Activated naive CD4-positive, alpha-beta T cell treated with anti-CD3 and anti-CD28 coated beads, Interleukin-2, amount 10 ng/mL, durations not matched to agents 7 days and 5 days (primary cell): ENCODE results near the gene MARCKSL1.
A peak's percentile ranks its signal among the peaks of the same experiment; 100 is the strongest.

Source experiments
- CTCF ChIA-PET: fragments of 350-600 bp; sonication (Branson Sonifier 250); formaldehyde crosslinking; loops from one replicate; lab custom pipeline; 2021; ENCODE audit warnings: antibody characterized with exemption; lab: Charles Lee
- DNase-seq: peaks from one replicate; pipeline ENCODE4 v3.0.0-alpha.2; 2020
- H3K27ac Mint-ChIP-seq: one replicate; pipeline ENCODE4 v1.8.0; 2021; ENCODE audit warnings: mild to moderate bottlenecking, moderate library complexity, mixed read lengths
- H3K27me3 Mint-ChIP-seq: one replicate; pipeline ENCODE4 v1.8.0; 2021; ENCODE audit warnings: mild to moderate bottlenecking, mixed read lengths
- H3K36me3 Mint-ChIP-seq: one replicate; pipeline ENCODE4 v1.8.0; 2021; ENCODE audit warnings: mixed read lengths
- H3K4me1 Mint-ChIP-seq: one replicate; pipeline ENCODE4 v1.8.0; 2021; ENCODE audit warnings: mixed read lengths
- H3K4me3 Mint-ChIP-seq: one replicate; pipeline ENCODE4 v1.8.0; 2021; ENCODE audit warnings: mild to moderate bottlenecking, moderate library complexity, mixed read lengths
- H3K9me3 Mint-ChIP-seq: one replicate; pipeline ENCODE4 v1.8.0; 2021; ENCODE audit warnings: mixed read lengths

Gene MARCKSL1

GRCh38 chr1:32335790-32336590 is at the start of gene MARCKSL1:
Gene MARCKSL1, minus strand, starts transcription at chr1:32336233. Its CDS starts 200 bp downstream, at chr1:32336033.
- Mint-ChIP-seq H3K9me3 (no peaks in the 10 kb centered on the region), H3K4me1 (peaks cover 48% of the 10 kb centered on the region), H3K27ac (peak within 1 kb of the TSS; percentile 73), H3K36me3 (peaks cover 29% of the 10 kb centered on the region), H3K4me3 (peak within 1 kb of the TSS; percentile 89), H3K27me3 (peaks cover 23% of the 10 kb centered on the region)
- DNase-seq = peak; percentile 89
- CTCF ChIA-PET = interaction anchor here (0.7 to 1.8 kb wide), 8 partner anchors 9 to 126 kb away, joined by 3 to 7 read pairs (median 3); no protein-coding TSS in a partner anchor

GRCh38 chr1:32380057-32380456 is 44.0 kb upstream of the MARCKSL1 start:
- no peak overlapping the region for H3K27ac Mint-ChIP-seq
- CTCF ChIA-PET = interaction anchor here (1.0 kb wide), 1 partner anchor 21 kb away, joined by 4 read pairs; no protein-coding TSS in a partner anchor
- H3K36me3 Mint-ChIP-seq = peaks cover 49% of the 10 kb centered on the region

GRCh38 chr1:32377541-32378220 is 41.6 kb upstream of the MARCKSL1 start:
- Mint-ChIP-seq H3K4me1 (peaks cover 12% of the 10 kb centered on the region), H3K27ac (no peak overlapping the region), H3K27me3 (no peaks in the 10 kb centered on the region), H3K4me3 (no peak overlapping the region), H3K36me3 (peaks cover 54% of the 10 kb centered on the region), H3K9me3 (no peaks in the 10 kb centered on the region)
- no peak for DNase-seq
- CTCF ChIA-PET = interaction anchor here (1.1 to 4.2 kb wide), 2 partner anchors 23 to 162 kb away, joined by 3 to 17 read pairs; no protein-coding TSS in a partner anchor

More at GRCh38 chr1:32380057-32380456, 44.0 kb upstream of the MARCKSL1 start:
- no peaks in the 10 kb centered on the region for H3K9me3 Mint-ChIP-seq
- H3K4me1 Mint-ChIP-seq = no peaks in the 10 kb centered on the region
- H3K27me3 Mint-ChIP-seq = no peaks in the 10 kb centered on the region
- H3K4me3 Mint-ChIP-seq = no peak overlapping the region
- no peak for DNase-seq

- Mint-ChIP-seq H3K9me3 (no peaks in the 10 kb centered on the region), H3K4me1 (peaks cover 25% of the 10 kb centered on the region), H3K4me3 (no peak overlapping the region), H3K27ac (no peak overlapping the region), H3K36me3 (peaks cover 50% of the 10 kb centered on the region), H3K27me3 (no peaks in the 10 kb centered on the region)
- no peak for DNase-seq
- CTCF ChIA-PET = interaction anchor here (1.2 to 4.2 kb wide), 2 partner anchors 148 to 160 kb away, joined by 3 to 17 read pairs; no protein-coding TSS in a partner anchor
Measured at GRCh38 chr1:32376199-32376598, 40.2 kb upstream of the MARCKSL1 start.

- Mint-ChIP-seq H3K9me3 (no peaks in the 10 kb centered on the region), H3K27ac (no peak overlapping the region), H3K4me1 (peaks cover 25% of the 10 kb centered on the region), H3K4me3 (no peak overlapping the region), H3K27me3 (no peaks in the 10 kb centered on the region), H3K36me3 (peaks cover 42% of the 10 kb centered on the region)
- CTCF ChIA-PET = interaction anchor here (3.0 kb wide), 1 partner anchor 159 kb away, joined by 46 read pairs; no protein-coding TSS in a partner anchor
- DNase-seq = no peak
Measured at GRCh38 chr1:32373996-32374592, 38.1 kb upstream of the MARCKSL1 start.

- H3K4me1 Mint-ChIP-seq = peaks cover 25% of the 10 kb centered on the region
- H3K4me3 Mint-ChIP-seq = no peak overlapping the region
- CTCF ChIA-PET = interaction anchor here (0.8 to 3.0 kb wide), 9 partner anchors 13 to 191 kb away, joined by 3 to 46 read pairs (median 3); partner anchors contain the start of gene MARCKSL1
- no peaks in the 10 kb centered on the region for H3K27me3 Mint-ChIP-seq
- peak overlapping the region; percentile 51 for H3K27ac Mint-ChIP-seq
- DNase-seq = peak; percentile 82
- no peaks in the 10 kb centered on the region for H3K9me3 Mint-ChIP-seq
- peaks cover 34% of the 10 kb centered on the region for H3K36me3 Mint-ChIP-seq
Measured at GRCh38 chr1:32372149-32372756, 36.2 kb upstream of the MARCKSL1 start.

GRCh38 chr1:32367912-32368635 is 32.0 kb upstream of the MARCKSL1 start:
- peaks cover 31% of the 10 kb centered on the region for H3K36me3 Mint-ChIP-seq
- H3K27ac Mint-ChIP-seq = no peak overlapping the region
- CTCF ChIA-PET = no interaction called here

GRCh38 chr1:32365445-32365844 is 29.4 kb upstream of the MARCKSL1 start:
- Mint-ChIP-seq H3K27ac (no peak overlapping the region), H3K9me3 (no peaks in the 10 kb centered on the region), H3K27me3 (peaks cover 14% of the 10 kb centered on the region), H3K4me1 (peaks cover 11% of the 10 kb centered on the region), H3K36me3 (peaks cover 34% of the 10 kb centered on the region), H3K4me3 (no peak overlapping the region)
- no peak for DNase-seq
- CTCF ChIA-PET = interaction anchor here (1.2 to 1.3 kb wide), 2 partner anchors 15 to 149 kb away, joined by 3 to 4 read pairs; no protein-coding TSS in a partner anchor

More at GRCh38 chr1:32367912-32368635, 32.0 kb upstream of the MARCKSL1 start:
- H3K27me3 Mint-ChIP-seq = no peaks in the 10 kb centered on the region
- H3K4me3 Mint-ChIP-seq = no peak overlapping the region
- H3K4me1 Mint-ChIP-seq = peaks cover 17% of the 10 kb centered on the region
- H3K9me3 Mint-ChIP-seq = no peaks in the 10 kb centered on the region
- DNase-seq = no peak

GRCh38 chr1:32364836-32365235 is 28.8 kb upstream of the MARCKSL1 start:
- CTCF ChIA-PET = interaction anchor here (1.2 to 1.3 kb wide), 2 partner anchors 14 to 149 kb away, joined by 3 to 4 read pairs; no protein-coding TSS in a partner anchor
- peaks cover 15% of the 10 kb centered on the region for H3K27me3 Mint-ChIP-seq
- no peaks in the 10 kb centered on the region for H3K9me3 Mint-ChIP-seq
- no peak for DNase-seq
- H3K4me3 Mint-ChIP-seq = no peak overlapping the region
- peaks cover 17% of the 10 kb centered on the region for H3K4me1 Mint-ChIP-seq
- no peak overlapping the region for H3K27ac Mint-ChIP-seq
- peaks cover 36% of the 10 kb centered on the region for H3K36me3 Mint-ChIP-seq

- Mint-ChIP-seq H3K4me3 (no peak overlapping the region), H3K36me3 (peaks cover 34% of the 10 kb centered on the region), H3K4me1 (peaks cover 24% of the 10 kb centered on the region), H3K27me3 (peaks cover 15% of the 10 kb centered on the region), H3K27ac (no peak overlapping the region), H3K9me3 (no peaks in the 10 kb centered on the region)
- CTCF ChIA-PET = interaction anchor here (0.6 kb wide), 1 partner anchor 11 kb away, joined by 3 read pairs; no protein-coding TSS in a partner anchor
- no peak for DNase-seq
Measured at GRCh38 chr1:32363713-32364112, 27.7 kb upstream of the MARCKSL1 start.

GRCh38 chr1:32362474-32363313 is 26.7 kb upstream of the MARCKSL1 start, which contains the start of the genes FAM229A and TSSK3:
Gene FAM229A, minus strand, starts transcription at chr1:32362485. Its CDS starts 394 bp downstream, at chr1:32362091.
Gene TSSK3, plus strand, starts transcription at chr1:32362539. Its CDS starts 163 bp downstream, at chr1:32362702.
- no peak for DNase-seq
- peaks cover 24% of the 10 kb centered on the region for H3K4me1 Mint-ChIP-seq
- H3K4me3 Mint-ChIP-seq = peak within 1 kb of the TSS; percentile 12
- peaks cover 19% of the 10 kb centered on the region for H3K27me3 Mint-ChIP-seq
- CTCF ChIA-PET = interaction anchor here (0.6 to 2.1 kb wide), 4 partner anchors 10 to 147 kb away, joined by 3 to 6 read pairs (median 3); no protein-coding TSS in a partner anchor
- H3K9me3 Mint-ChIP-seq = no peaks in the 10 kb centered on the region
- peaks cover 31% of the 10 kb centered on the region for H3K36me3 Mint-ChIP-seq
- peak within 1 kb of the TSS; percentile 34 for H3K27ac Mint-ChIP-seq
